H9 (cell line): ENCODE data around the gene CCDC34. TPM values are rescaled to one million over a fixed set of nuclear protein-coding genes. Genes with fewer than 3 reads are reported as not detected.

Experiments
- DNase-seq: peaks from one replicate; pipeline ENCODE4 v3.0.0-alpha.2; 2017
- H2AFZ ChIP-seq: one replicate; pipeline ENCODE4 v1.6.1; 2013; ENCODE audit warnings: mild to moderate bottlenecking, low read length, control low read depth, moderate library complexity
- H2AK5ac ChIP-seq: 2 replicates; pipeline ENCODE4 v1.6.1; 2013; ENCODE audit warnings: low read length, control low read depth, mixed read lengths; ENCODE audit not compliant: insufficient read length
- H2BK120ac ChIP-seq: one replicate; pipeline ENCODE4 v1.6.1; 2013; ENCODE audit warnings: low read depth, mild to moderate bottlenecking, low read length, control low read depth, inconsistent platforms; ENCODE audit not compliant: poor library complexity, severe bottlenecking
- H2BK12ac ChIP-seq: 2 replicates; pipeline ENCODE4 v1.6.1; 2013; ENCODE audit warnings: low read length, control low read depth, mixed read lengths, low read depth; ENCODE audit not compliant: insufficient read length
- H2BK15ac ChIP-seq: 2 replicates; pipeline ENCODE4 v1.6.1; 2013; ENCODE audit warnings: low read depth, low read length, control low read depth
- H2BK20ac ChIP-seq: one replicate; pipeline ENCODE4 v1.6.1; 2013; ENCODE audit warnings: low read depth, mild to moderate bottlenecking, low read length, control low read depth, inconsistent platforms; ENCODE audit not compliant: poor library complexity, severe bottlenecking
- H2BK5ac ChIP-seq: 2 replicates; pipeline ENCODE4 v1.6.1; 2013; ENCODE audit warnings: low read length, control low read depth, mixed read lengths; ENCODE audit not compliant: insufficient read length
- H3K14ac ChIP-seq: 2 replicates; pipeline ENCODE4 v1.6.1; 2013; ENCODE audit warnings: low read length, control low read depth; ENCODE audit not compliant: insufficient read depth
- H3K18ac ChIP-seq: 2 replicates; pipeline ENCODE4 v1.6.1; 2013; ENCODE audit warnings: low read depth, mild to moderate bottlenecking, mixed read lengths, low read length, control low read depth; ENCODE audit not compliant: insufficient read length
- H3K23ac ChIP-seq: 2 replicates; pipeline ENCODE4 v1.6.1; 2013; ENCODE audit warnings: low read length, control low read depth, mixed read lengths, low read depth; ENCODE audit not compliant: insufficient read length
- H3K23me2 ChIP-seq: 2 replicates; pipeline ENCODE4 v1.6.1; 2013; ENCODE audit warnings: low read depth, mild to moderate bottlenecking, mixed read lengths, low read length, control low read depth; ENCODE audit not compliant: insufficient read length, poor library complexity, severe bottlenecking
- H3K27ac ChIP-seq: 2 replicates; pipeline ENCODE4 v1.5.1; 2013; ENCODE audit warnings: low read length, control low read depth, mixed read lengths, low read depth; ENCODE audit not compliant: insufficient read length
- H3K27me3 ChIP-seq: 2 replicates; pipeline ENCODE4 v1.6.1; 2013; ENCODE audit warnings: low read length, control low read depth, inconsistent platforms; ENCODE audit not compliant: insufficient read depth
- H3K4ac ChIP-seq: 2 replicates; pipeline ENCODE4 v1.6.1; 2013; ENCODE audit warnings: low read depth, mild to moderate bottlenecking, control low read depth, inconsistent platforms, low read length, moderate library complexity
- H3K4me1 ChIP-seq: 2 replicates; pipeline ENCODE4 v1.6.1; 2013; ENCODE audit warnings: low read length, control low read depth, inconsistent platforms; ENCODE audit not compliant: insufficient read depth
- H3K4me2 ChIP-seq: 2 replicates; pipeline ENCODE4 v1.6.1; 2013; ENCODE audit warnings: low read length, control low read depth, mixed read lengths; ENCODE audit not compliant: insufficient read length, insufficient read depth
- H3K56ac ChIP-seq: 2 replicates; pipeline ENCODE4 v1.6.1; 2013; ENCODE audit warnings: low read depth, mild to moderate bottlenecking, mixed read lengths, low read length, control low read depth; ENCODE audit not compliant: insufficient read length
- H3K79me1 ChIP-seq: 2 replicates; pipeline ENCODE4 v1.6.1; 2013; ENCODE audit warnings: low read depth, mild to moderate bottlenecking, moderate library complexity, low read length, control low read depth, inconsistent platforms; ENCODE audit not compliant: insufficient read depth, poor library complexity, severe bottlenecking
- H3K79me2 ChIP-seq: 2 replicates; pipeline ENCODE4 v1.6.1; 2013; ENCODE audit warnings: low read length, control low read depth, inconsistent platforms; ENCODE audit not compliant: insufficient read depth
- H3K9ac ChIP-seq: 2 replicates; pipeline ENCODE4 v1.6.1; 2013; ENCODE audit warnings: low read length, control low read depth, mixed read lengths; ENCODE audit not compliant: insufficient read length; ENCODE audit errors: extremely low read depth
- H3K9me3 ChIP-seq: one replicate; pipeline ENCODE4 v1.6.1; 2013; ENCODE audit warnings: low read depth, low read length, inconsistent platforms; ENCODE audit not compliant: control insufficient read depth
- H3T11ph ChIP-seq: one replicate; pipeline ENCODE4 v1.6.1; 2013; ENCODE audit warnings: mild to moderate bottlenecking, low read length, control low read depth, inconsistent platforms
- H4K20me1 ChIP-seq: one replicate; pipeline ENCODE4 v1.6.1; 2013; ENCODE audit not compliant: control insufficient read depth, insufficient read length, insufficient read depth
- H4K5ac ChIP-seq: 2 replicates; pipeline ENCODE4 v1.6.1; 2013; ENCODE audit warnings: low read depth, mild to moderate bottlenecking, mixed read lengths, low read length, control low read depth; ENCODE audit not compliant: insufficient read length
- H4K8ac ChIP-seq: replicated peaks from 2 replicates; pipeline ENCODE4 v1.6.1; 2013; ENCODE audit warnings: low read length, control low read depth, mixed read lengths, low read depth; ENCODE audit not compliant: insufficient read length
- H4K91ac ChIP-seq: 2 replicates; pipeline ENCODE4 v1.6.1; 2013; ENCODE audit warnings: low read depth, mild to moderate bottlenecking, moderate library complexity, mixed read lengths, low read length, control low read depth; ENCODE audit not compliant: insufficient read length
- H3K27ac Mint-ChIP-seq, 3 experiments: 2 replicates in 2 of 3; 3 replicates in 1 of 3; pipeline ENCODE4 v1.8.0; 2020 to 2021; ENCODE audit warnings: mixed read lengths in 3 of 3, mild to moderate bottlenecking in 1 of 3, moderate library complexity in 1 of 3
- H3K27me3 Mint-ChIP-seq: 2 replicates; pipeline ENCODE4 v1.8.0; 2021; ENCODE audit warnings: low read depth, mild to moderate bottlenecking, moderate library complexity, mixed read lengths
- H3K36me3 Mint-ChIP-seq, 3 experiments: 2 replicates in 2 of 3; 3 replicates in 1 of 3; pipeline ENCODE4 v1.8.0; 2020 to 2021; ENCODE audit warnings: low read depth in 3 of 3, mixed read lengths in 3 of 3; ENCODE audit not compliant: insufficient read depth in 1 of 3
- H3K4me1 Mint-ChIP-seq, 2 experiments: 2 replicates each; pipeline ENCODE4 v1.8.0; 2020; ENCODE audit warnings: mixed read lengths in 2 of 2
- H3K4me3 Mint-ChIP-seq, 2 experiments: 2 replicates in 1 of 2; 3 replicates in 1 of 2; pipeline ENCODE4 v1.8.0; 2020 to 2021; ENCODE audit warnings: mild to moderate bottlenecking in 2 of 2, mixed read lengths in 2 of 2, moderate library complexity in 1 of 2
- H3K9me3 Mint-ChIP-seq, 2 experiments: 2 replicates in 1 of 2; 3 replicates in 1 of 2; pipeline ENCODE4 v1.8.0; 2020; ENCODE audit warnings: mild to moderate bottlenecking in 2 of 2, mixed read lengths in 2 of 2, moderate library complexity in 1 of 2
- WGBS: extraction: QIAGEN DNeasy Blood & Tissue Kit; methylation state at CpG from one replicate; pipeline ENCODE4 v1.1.7; 2013; ENCODE audit warnings: missing lambda C conversion rate, low lambda C conversion rate, mixed read lengths; ENCODE audit not compliant: insufficient read length; ENCODE audit errors: extremely low coverage; 5-methylcytosine and 5-hydroxymethylcytosine counted together
- total RNA-seq: library from RNA; stranded (reverse); gene quantifications from 2 replicates; pipeline ENCODE4 v1.2.1, GENCODE V29; 2021
- TF ChIP-seq, protein P1 (sequence below): fragments of 200-600 bp; sonication (generic); conservative IDR thresholded peaks from 3 replicates; pipeline ENCODE4 v1.8.0; 2021; ENCODE audit warnings: antibody characterized with exemption, mild to moderate bottlenecking

The CCDC34 gene
- total RNA-seq, 1 experiment from 2014 or later = 25.2 TPM

DNA sequence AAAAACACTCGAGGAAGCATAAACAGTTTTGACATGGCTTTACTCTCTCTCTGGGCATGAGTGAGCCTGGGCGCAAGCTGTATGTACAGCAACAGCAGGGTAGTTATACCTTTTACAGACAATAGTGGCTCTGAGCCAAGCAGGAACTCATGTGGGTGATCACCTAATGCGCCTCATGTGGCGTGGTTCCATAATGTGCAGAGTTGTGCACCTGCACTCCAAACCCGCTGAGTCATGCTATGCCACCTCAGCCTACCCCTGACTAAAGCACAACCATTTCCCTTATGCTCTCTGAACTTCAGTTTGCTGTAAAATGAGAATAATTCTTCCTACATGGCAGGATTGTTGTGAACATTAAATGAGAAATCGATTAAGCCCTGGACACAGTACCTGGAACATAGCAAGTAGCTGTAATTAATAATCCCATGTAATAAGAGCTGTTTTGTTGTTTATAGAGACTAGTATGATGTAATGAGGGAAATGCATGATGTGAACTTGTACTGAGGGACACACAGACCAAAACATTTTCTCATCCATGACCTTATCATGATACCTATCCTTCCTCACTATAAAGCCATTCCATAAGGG, 71.6 kb downstream of the CCDC34 start:
- no peak for DNase-seq
- WGBS = no CpG with 5 or more reads among the region's 6 CpGs
- no peak overlapping the region for H4K91ac ChIP-seq

More for the DNA sequence above, 71.6 kb downstream of the CCDC34 start:
- no peaks in the 10 kb centered on the region; the same call in 1 of the 2 replicates for H3K27me3 Mint-ChIP-seq
- Histone ChIP-seq H3K27me3 (no peaks in the 10 kb centered on the region), H2BK12ac (no peak overlapping the region), H2BK20ac (no peak overlapping the region), H3K27ac (no peak overlapping the region), H3K4ac (no peak overlapping the region), H3K9ac (no peak overlapping the region), H3K14ac (no peak overlapping the region), H3K4me2 (no peak overlapping the region), H3K23ac (no peak overlapping the region), H3K9me3 (peaks cover 14% of the 10 kb centered on the region), H2AK5ac (no peak overlapping the region), H3K18ac (no peak overlapping the region), H3K56ac (no peak overlapping the region), H3K4me1 (no peaks in the 10 kb centered on the region), H3K79me1 (no peaks in the 10 kb centered on the region), H2BK5ac (no peak overlapping the region), H3K79me2 (no peaks in the 10 kb centered on the region), H2BK15ac (no peak overlapping the region), H2BK120ac (no peak overlapping the region), H4K5ac (no peak overlapping the region), H2AFZ (no peak overlapping the region), H3T11ph (no peak overlapping the region), H4K8ac (no peak overlapping the region), H4K20me1 (peaks cover 2% of the 10 kb centered on the region), H3K23me2 (no peaks in the 10 kb centered on the region)
- peaks cover 19% of the 10 kb centered on the region in 2 experiments for H3K4me1 Mint-ChIP-seq
- no peak overlapping the region for H3K27ac Mint-ChIP-seq
- TF ChIP-seq, protein P1, sequence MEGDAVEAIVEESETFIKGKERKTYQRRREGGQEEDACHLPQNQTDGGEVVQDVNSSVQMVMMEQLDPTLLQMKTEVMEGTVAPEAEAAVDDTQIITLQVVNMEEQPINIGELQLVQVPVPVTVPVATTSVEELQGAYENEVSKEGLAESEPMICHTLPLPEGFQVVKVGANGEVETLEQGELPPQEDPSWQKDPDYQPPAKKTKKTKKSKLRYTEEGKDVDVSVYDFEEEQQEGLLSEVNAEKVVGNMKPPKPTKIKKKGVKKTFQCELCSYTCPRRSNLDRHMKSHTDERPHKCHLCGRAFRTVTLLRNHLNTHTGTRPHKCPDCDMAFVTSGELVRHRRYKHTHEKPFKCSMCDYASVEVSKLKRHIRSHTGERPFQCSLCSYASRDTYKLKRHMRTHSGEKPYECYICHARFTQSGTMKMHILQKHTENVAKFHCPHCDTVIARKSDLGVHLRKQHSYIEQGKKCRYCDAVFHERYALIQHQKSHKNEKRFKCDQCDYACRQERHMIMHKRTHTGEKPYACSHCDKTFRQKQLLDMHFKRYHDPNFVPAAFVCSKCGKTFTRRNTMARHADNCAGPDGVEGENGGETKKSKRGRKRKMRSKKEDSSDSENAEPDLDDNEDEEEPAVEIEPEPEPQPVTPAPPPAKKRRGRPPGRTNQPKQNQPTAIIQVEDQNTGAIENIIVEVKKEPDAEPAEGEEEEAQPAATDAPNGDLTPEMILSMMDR = no peak
- H3K9me3 Mint-ChIP-seq = peaks cover 32 to 34% of the 10 kb centered on the region in 2 experiments
- H3K4me3 Mint-ChIP-seq = no peak overlapping the region
- H3K36me3 Mint-ChIP-seq = peaks cover 24 to 36% (median 28%) of the 10 kb centered on the region in 3 experiments
